Renal cortical epithelial cell (primary cell): Measurements from ENCODE around the gene SLAMF6. TPM values are rescaled to one million over a fixed set of nuclear protein-coding genes. Genes with fewer than 3 reads are reported as not detected.
A peak's percentile ranks its signal among the peaks of the same experiment; 100 is the strongest.

Source experiments
- DNase-seq: peaks from one replicate; pipeline ENCODE4 v3.0.0-alpha.2; 2011; ENCODE audit warnings: low read depth
- total RNA-seq: library from RNA; depleted of rRNA; stranded (reverse); fragments of >200 nt; gene quantifications from 2 replicates; pipeline ENCODE4 v1.2.3, GENCODE V29; 2014

The SLAMF6 gene
- total RNA-seq, 1 donor from 2014 or later = not detected

GRCh38 chr1:160467576-160467975 lies 55.5 kb downstream of the SLAMF6 start:
- no peak for DNase-seq

- DNase-seq = no peak
Observed at GRCh38 chr1:160466961-160467360, 56.1 kb downstream of the SLAMF6 start.

GRCh38 chr1:160465123-160465522 lies 57.9 kb downstream of the SLAMF6 start:
- no peak for DNase-seq

- DNase-seq = peak; percentile 6
Observed at GRCh38 chr1:160460683-160461287, 62.3 kb downstream of the SLAMF6 start.

- DNase-seq = no peak
Observed at GRCh38 chr1:160460214-160460642, 62.8 kb downstream of the SLAMF6 start.

- peak; percentile 16 for DNase-seq
Observed at GRCh38 chr1:160459687-160460086, 63.4 kb downstream of the SLAMF6 start.

GRCh38 chr1:160459056-160459455 lies 64.0 kb downstream of the SLAMF6 start:
- DNase-seq = no peak

- no peak for DNase-seq
Observed at GRCh38 chr1:160455153-160455517, 67.9 kb downstream of the SLAMF6 start.

GRCh38 chr1:160454371-160455152 lies 68.5 kb downstream of the SLAMF6 start:
- DNase-seq = no peak

GRCh38 chr1:160453443-160453842 lies 69.6 kb downstream of the SLAMF6 start:
- no peak for DNase-seq

- no peak for DNase-seq
Observed at GRCh38 chr1:160451859-160452232, 71.2 kb downstream of the SLAMF6 start.

GRCh38 chr1:160451119-160451858 lies 71.8 kb downstream of the SLAMF6 start:
- no peak for DNase-seq

GRCh38 chr1:160449494-160449893 lies 73.6 kb downstream of the SLAMF6 start:
- DNase-seq = no peak

GRCh38 chr1:160446945-160447600 lies 76.0 kb downstream of the SLAMF6 start:
- DNase-seq = no peak

GRCh38 chr1:160439718-160440117 lies 83.3 kb downstream of the SLAMF6 start:
- no peak for DNase-seq

- no peak for DNase-seq
Observed at GRCh38 chr1:160438935-160439334, 84.1 kb downstream of the SLAMF6 start.

GRCh38 chr1:160438317-160438918 lies 84.6 kb downstream of the SLAMF6 start:
- DNase-seq = no peak

- DNase-seq = no peak
Observed at GRCh38 chr1:160437432-160438316, 85.4 kb downstream of the SLAMF6 start.

- peak; percentile 8 for DNase-seq
Observed at GRCh38 chr1:160436966-160437365, 86.1 kb downstream of the SLAMF6 start.
